NOMO-1 treated with dmso at 0.1 percent for 144 hours (cell line): Measurements from ENCODE around the gene IRF7.

ENCODE experiments used
- DNase-seq: peaks from one replicate; lab custom pipeline; 2025; ENCODE audit not compliant: unreplicated experiment; lab: John Stamatoyannopoulos, UW

Gene IRF7

GRCh38 chr11:565921-566509, 49.7 kb downstream of the IRF7 start:
- DNase-seq: no peak

- no peak for DNase-seq
These were observed 51.8 kb downstream of the IRF7 start for GRCh38 chr11:563812-564578.

- DNase-seq: no peak
These were observed 52.5 kb downstream of the IRF7 start for GRCh38 chr11:563066-563811.
